ENCODE data around the gene THAP10.

THAP10 gene

DNA sequence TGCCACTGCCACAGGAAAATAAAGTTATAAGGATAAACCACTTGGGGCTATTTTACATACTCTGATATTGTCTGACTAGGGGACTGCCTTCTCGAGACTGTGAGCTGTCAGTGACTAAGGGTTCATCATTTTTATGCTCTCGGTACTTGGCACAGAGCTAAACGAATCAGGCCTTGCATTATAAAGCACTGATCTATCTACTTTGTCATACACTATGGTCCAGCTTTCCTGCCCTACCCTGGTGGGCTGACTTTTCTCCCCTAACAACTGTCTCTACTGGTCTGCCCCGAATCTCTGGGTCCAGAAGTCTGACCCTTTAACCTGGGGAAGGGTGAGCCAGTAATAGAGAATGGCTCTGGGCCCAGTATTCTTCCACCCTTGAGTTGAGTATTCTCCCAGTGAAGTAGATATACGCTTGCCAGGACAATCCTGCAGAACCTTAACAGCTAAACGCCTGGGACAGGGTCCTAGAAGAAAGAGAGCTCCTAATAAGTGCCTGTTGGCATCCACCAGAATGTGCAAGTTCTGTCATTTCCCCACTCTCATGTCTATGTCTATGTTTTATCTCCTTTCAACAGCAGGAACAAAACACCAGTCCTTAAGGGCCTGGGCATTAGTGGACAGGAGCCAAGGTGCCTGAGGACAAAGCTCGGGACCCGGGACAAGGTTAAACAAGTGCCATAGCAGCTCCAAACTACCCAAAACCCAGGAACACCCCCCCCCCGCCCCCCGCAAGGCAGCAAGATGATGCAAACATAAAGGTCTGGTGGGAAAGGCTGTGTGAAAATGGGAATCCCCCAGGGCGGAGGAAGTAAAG lies 39.5 kb downstream of the THAP10 start:
- no peak overlapping the region for H3K27ac ChIP-seq
- peaks cover 98% of the 10 kb centered on the region for H3K27me3 ChIP-seq
- TF ChIP-seq, protein P1, sequence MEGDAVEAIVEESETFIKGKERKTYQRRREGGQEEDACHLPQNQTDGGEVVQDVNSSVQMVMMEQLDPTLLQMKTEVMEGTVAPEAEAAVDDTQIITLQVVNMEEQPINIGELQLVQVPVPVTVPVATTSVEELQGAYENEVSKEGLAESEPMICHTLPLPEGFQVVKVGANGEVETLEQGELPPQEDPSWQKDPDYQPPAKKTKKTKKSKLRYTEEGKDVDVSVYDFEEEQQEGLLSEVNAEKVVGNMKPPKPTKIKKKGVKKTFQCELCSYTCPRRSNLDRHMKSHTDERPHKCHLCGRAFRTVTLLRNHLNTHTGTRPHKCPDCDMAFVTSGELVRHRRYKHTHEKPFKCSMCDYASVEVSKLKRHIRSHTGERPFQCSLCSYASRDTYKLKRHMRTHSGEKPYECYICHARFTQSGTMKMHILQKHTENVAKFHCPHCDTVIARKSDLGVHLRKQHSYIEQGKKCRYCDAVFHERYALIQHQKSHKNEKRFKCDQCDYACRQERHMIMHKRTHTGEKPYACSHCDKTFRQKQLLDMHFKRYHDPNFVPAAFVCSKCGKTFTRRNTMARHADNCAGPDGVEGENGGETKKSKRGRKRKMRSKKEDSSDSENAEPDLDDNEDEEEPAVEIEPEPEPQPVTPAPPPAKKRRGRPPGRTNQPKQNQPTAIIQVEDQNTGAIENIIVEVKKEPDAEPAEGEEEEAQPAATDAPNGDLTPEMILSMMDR (IDR thresholded peaks at IDR 0.05) = no peak
- H3K9me3 ChIP-seq = no peaks in the 10 kb centered on the region
- peaks cover 0 to 5% of the 10 kb centered on the region in 2 experiments for H3K4me1 ChIP-seq (ENCODE audit: control insufficient read depth in 1 of 2, insufficient read depth in 1 of 2, low read depth in 1 of 2, low read length in 1 of 2)
- H3K36me3 ChIP-seq = no peaks in the 10 kb centered on the region
- no peak overlapping the region for H3K4me3 ChIP-seq (ENCODE audit: low read depth in 1 of 2, low read length in 1 of 2)

DNA sequence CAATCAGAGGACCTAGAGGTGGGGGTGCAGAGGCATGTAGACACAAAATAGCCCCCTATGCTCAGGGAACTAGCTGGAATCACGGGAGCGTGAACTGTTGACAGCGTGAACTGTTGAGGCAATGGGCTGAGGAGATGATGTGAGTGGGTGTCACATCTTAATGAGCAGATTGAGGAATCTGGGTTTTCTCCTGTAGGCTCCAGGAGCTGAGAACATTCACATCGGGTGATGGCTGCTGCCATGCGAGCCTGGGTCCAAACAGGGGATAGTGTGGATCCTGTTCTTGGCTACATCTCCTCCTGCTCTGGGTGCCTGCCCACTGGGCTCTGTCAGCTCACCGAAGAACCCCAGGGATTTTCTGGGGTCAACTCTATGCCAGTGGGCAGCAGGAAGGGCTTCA lies 40.3 kb downstream of the THAP10 start:
- Histone ChIP-seq H3K27me3 (peaks cover 97% of the 10 kb centered on the region), H3K27ac (no peak overlapping the region), H3K36me3 (no peaks in the 10 kb centered on the region), H3K9me3 (no peaks in the 10 kb centered on the region), H3K4me3 (ENCODE audit: low read depth in 1 of 2, low read length in 1 of 2) (no peak overlapping the region), H3K4me1 (ENCODE audit: control insufficient read depth in 1 of 2, insufficient read depth in 1 of 2, low read depth in 1 of 2, low read length in 1 of 2) (peaks cover 0 to 5% of the 10 kb centered on the region in 2 experiments)
- TF ChIP-seq, protein P1 (IDR thresholded peaks at IDR 0.05) = no peak

DNA sequence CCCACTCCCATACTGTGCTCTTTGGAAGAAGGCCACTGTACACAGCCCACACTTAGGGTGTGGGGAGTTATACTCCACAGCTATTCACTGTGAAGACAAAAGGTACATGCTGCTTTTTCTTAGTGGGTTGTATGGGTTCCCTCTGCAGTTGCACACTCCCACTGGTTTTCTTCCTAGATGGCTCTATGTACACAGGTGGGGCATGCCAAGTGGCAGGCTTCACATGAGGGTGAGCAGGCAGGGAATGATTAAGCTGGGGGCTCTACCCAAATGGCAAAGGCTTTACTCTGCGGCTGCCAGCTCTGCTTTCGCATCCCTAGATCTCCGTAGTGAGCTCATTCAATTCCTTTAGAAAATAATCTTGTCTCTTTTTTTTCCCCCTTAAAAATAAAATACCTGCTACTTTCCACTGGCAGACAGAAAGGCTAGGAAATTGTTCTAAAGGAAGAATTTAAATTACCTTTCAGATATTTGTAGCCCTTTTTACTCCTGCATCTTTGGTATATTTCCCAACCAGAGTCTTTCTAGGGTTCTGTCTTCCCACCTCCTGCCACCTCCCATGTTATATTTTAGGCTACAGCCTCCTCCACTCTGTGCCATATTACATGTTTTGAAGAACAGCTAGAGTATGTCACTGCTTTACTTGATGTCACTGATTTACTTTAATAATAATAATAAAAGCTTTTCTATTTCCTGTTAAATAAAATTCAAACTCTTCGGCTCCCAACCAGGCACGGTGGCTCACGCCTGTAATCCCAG lies 46.5 kb downstream of the THAP10 start:
- Histone ChIP-seq H3K27me3 (peaks cover 78% of the 10 kb centered on the region), H3K9me3 (no peaks in the 10 kb centered on the region), H3K36me3 (no peaks in the 10 kb centered on the region), H3K4me1 (ENCODE audit: control insufficient read depth in 1 of 2, insufficient read depth in 1 of 2, low read depth in 1 of 2, low read length in 1 of 2) (no peaks in the 10 kb centered on the region), H3K27ac (no peak overlapping the region), H3K4me3 (ENCODE audit: low read depth in 1 of 2, low read length in 1 of 2) (no peak overlapping the region)
- TF ChIP-seq, protein P1 (IDR thresholded peaks at IDR 0.05) = no peak

DNA sequence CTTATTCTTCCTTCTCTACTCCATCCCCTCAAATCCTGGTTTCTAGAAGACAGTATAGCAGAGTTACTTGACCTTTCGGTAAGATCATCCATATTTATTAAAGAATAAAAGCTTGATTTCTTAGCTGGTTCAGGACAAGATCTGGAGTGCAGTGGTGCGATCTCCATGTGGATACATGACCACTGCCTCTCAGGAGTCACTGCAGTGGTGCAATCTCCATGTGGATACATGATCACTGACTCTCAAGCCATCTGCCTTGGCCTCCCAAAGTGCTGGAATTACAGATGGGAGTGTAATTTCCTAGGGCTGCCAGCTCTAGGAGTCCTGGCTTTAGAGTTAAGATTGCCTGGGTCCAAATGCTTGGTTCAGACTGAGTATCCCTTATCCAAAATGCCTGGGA lies 54.8 kb downstream of the THAP10 start:
- no peaks in the 10 kb centered on the region for H3K36me3 ChIP-seq
- TF ChIP-seq, protein P1 (IDR thresholded peaks at IDR 0.05) = no peak
- H3K9me3 ChIP-seq = no peaks in the 10 kb centered on the region
- H3K4me1 ChIP-seq (ENCODE audit: control insufficient read depth in 1 of 2, insufficient read depth in 1 of 2, low read depth in 1 of 2, low read length in 1 of 2) = no peaks in the 10 kb centered on the region
- no peak overlapping the region for H3K4me3 ChIP-seq (ENCODE audit: low read depth in 1 of 2, low read length in 1 of 2)
- H3K27me3 ChIP-seq = peaks cover 6% of the 10 kb centered on the region
- H3K27ac ChIP-seq = no peak overlapping the region

DNA sequence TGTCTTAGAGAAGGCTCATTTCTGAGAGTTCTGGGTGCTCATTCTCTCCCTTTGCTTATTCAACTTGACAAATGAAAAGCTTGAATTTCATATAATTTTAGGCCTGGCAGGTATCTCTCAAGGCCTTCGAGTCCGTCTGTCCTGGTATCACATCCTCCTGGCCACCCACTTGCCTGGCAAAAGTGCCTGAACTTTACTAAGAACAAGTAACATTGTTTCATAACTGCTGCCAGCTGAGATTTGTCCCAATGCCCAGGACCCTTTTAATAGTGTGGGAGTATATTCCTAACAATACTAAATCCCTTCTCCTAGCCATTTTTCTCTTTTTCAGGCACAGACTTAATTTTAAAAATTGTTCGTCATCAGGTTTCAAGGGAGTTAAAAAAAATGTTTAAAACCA lies 56.4 kb downstream of the THAP10 start:
- Histone ChIP-seq H3K36me3 (no peaks in the 10 kb centered on the region), H3K4me1 (ENCODE audit: control insufficient read depth in 1 of 2, insufficient read depth in 1 of 2, low read depth in 1 of 2, low read length in 1 of 2) (no peaks in the 10 kb centered on the region), H3K27me3 (no peaks in the 10 kb centered on the region), H3K9me3 (no peaks in the 10 kb centered on the region), H3K4me3 (ENCODE audit: low read depth in 1 of 2, low read length in 1 of 2) (no peak overlapping the region), H3K27ac (no peak overlapping the region)
- TF ChIP-seq, protein P1 (IDR thresholded peaks at IDR 0.05) = no peak
